ENCODE data around the gene LPP. TPM values are rescaled to one million over a fixed set of nuclear protein-coding genes. Genes with fewer than 3 reads are reported as not detected.

LPP gene
- total and polyA plus RNA-seq, 2 of the 4 experiments (the other 2 are of a cell fraction) = 16.0 to 130 TPM

DNA sequence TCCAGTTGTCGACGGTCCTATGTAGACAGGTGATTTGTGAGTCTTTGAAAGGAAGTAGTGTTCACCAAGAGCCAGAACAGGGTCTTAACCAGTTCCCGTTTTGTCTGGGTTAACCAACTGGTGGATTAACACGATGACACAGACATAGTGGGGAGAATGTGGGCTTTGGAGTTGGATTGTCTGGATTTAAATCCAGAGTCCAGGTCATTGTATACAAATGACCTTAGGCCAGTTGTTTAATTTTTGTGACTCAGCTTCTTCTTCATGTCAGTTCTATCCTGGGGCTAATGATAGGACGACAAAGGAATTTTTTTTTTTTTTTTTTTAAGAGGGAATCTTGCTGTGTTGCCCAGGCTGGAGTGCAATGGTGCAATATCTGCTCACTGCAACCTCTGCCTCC is 126.7 kb downstream of the LPP start:
- H3K27me3 ChIP-seq (ENCODE audit: control insufficient read depth, insufficient read depth, low read length) = no peaks in the 10 kb centered on the region
- no TSS peak for BruUV-seq (replicated peaks)
- H3K14ac ChIP-seq (replicated peaks; ENCODE audit: low read depth, low read length) = peak overlapping the region; percentile 69; the same call in 1 of the 2 replicates
- no peak overlapping the region for H3K4me3 ChIP-seq (ENCODE audit: insufficient read depth, low read depth, low read length)
- dilution Hi-C loops (cut with HindIII; ENCODE audit: low sequenced_read_pairs, unreplicated experiment) = no loop called here
- 0 out of 2 replicates have a peak overlapping the region, but pooled peaks have one; percentile 5 for H2BK20ac ChIP-seq (ENCODE audit: low read depth, low read length)
- DNase-seq = peak; percentile 33
- H4K91ac ChIP-seq (ENCODE audit: insufficient read depth, low read depth, low read length) = no peak overlapping the region
- intact Hi-C loops (cut with micrococcal nuclease) = no loop called here
- no peak overlapping the region for H3K18ac ChIP-seq (ENCODE audit: low read depth, low read length)
- H2AK5ac ChIP-seq (ENCODE audit: low read depth, low read length) = no peak overlapping the region; the same call in 1 of the 2 replicates
- no peak overlapping the region for H4K5ac ChIP-seq (ENCODE audit: low read depth, low read length)
- no peak overlapping the region for H2AFZ ChIP-seq (replicated peaks; ENCODE audit: low read length, poor library complexity)
- H4K20me1 ChIP-seq (ENCODE audit: insufficient read depth, low read length) = peaks cover 51% of the 10 kb centered on the region
- peak overlapping the region; percentile 20 for H2BK5ac ChIP-seq (ENCODE audit: low read depth, low read length, poor library complexity, severe bottlenecking)
- no peak overlapping the region for H2AK9ac ChIP-seq (replicated peaks; ENCODE audit: low read depth, low read length, poor library complexity)
- no peak overlapping the region for H3K27ac ChIP-seq (ENCODE audit: insufficient read depth, low read length)
- H3K4me1 ChIP-seq (ENCODE audit: control insufficient read depth, insufficient read depth, low read length) = peaks cover 24% of the 10 kb centered on the region
- H3K79me1 ChIP-seq (ENCODE audit: low read depth in 1 of 2, low read length in 2 of 2) = peaks cover 52 to 93% of the 10 kb centered on the region in 2 experiments
- no peak overlapping the region for H3K4me2 ChIP-seq (ENCODE audit: low read depth, low read length)
- H3K9me3 ChIP-seq (ENCODE audit: control insufficient read depth, insufficient read depth, low read length) = no peaks in the 10 kb centered on the region
- 100% methylated on average over 1 of the region's 5 CpGs; no CpG with 5 or more reads in 1 of the 2 experiments for WGBS, 2 experiments (ENCODE audit: extremely low coverage in 2 of 2, insufficient read length in 1 of 2)
- H3K23ac ChIP-seq (ENCODE audit: low read depth, low read length) = peak overlapping the region; percentile 26; the same call in 1 of the 2 replicates
- in situ Hi-C loops (cut with MboI; ENCODE audit: low sequenced_read_pairs) = no loop called here
- H3K9me1 ChIP-seq (ENCODE audit: insufficient read depth, low read length) = peaks cover 59% of the 10 kb centered on the region
- H3K56ac ChIP-seq (ENCODE audit: extremely low read depth, insufficient read depth, low read length) = no peak overlapping the region
- no peak; the same call in 1 of the 2 replicates for ATAC-seq (ENCODE audit: low read depth)
- 0 out of 2 replicates have a peak overlapping the region, but pooled peaks have one; percentile 18 for H2BK120ac ChIP-seq (ENCODE audit: low read depth, low read length)
- H3K36me3 ChIP-seq (ENCODE audit: control insufficient read depth, insufficient read depth, low read length) = peaks cover 4% of the 10 kb centered on the region
- CTCF ChIA-PET = no interaction called here
- POLR2A ChIA-PET (ENCODE audit: unreplicated experiment) = no interaction called here
- 0 out of 3 replicates have a peak overlapping the region, but pooled peaks have one; percentile 47 for H2BK15ac ChIP-seq (ENCODE audit: low read depth, low read length)
- no peak for TF ChIP-seq POLR2A (IDR thresholded peaks at IDR 0.05; ENCODE audit: low read depth, low read length)
- TF ChIP-seq, protein P1, sequence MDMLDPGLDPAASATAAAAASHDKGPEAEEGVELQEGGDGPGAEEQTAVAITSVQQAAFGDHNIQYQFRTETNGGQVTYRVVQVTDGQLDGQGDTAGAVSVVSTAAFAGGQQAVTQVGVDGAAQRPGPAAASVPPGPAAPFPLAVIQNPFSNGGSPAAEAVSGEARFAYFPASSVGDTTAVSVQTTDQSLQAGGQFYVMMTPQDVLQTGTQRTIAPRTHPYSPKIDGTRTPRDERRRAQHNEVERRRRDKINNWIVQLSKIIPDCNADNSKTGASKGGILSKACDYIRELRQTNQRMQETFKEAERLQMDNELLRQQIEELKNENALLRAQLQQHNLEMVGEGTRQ (IDR thresholded peaks at IDR 0.05; ENCODE audit: low read depth, low read length) = no peak
- TF ChIP-seq, protein P2, sequence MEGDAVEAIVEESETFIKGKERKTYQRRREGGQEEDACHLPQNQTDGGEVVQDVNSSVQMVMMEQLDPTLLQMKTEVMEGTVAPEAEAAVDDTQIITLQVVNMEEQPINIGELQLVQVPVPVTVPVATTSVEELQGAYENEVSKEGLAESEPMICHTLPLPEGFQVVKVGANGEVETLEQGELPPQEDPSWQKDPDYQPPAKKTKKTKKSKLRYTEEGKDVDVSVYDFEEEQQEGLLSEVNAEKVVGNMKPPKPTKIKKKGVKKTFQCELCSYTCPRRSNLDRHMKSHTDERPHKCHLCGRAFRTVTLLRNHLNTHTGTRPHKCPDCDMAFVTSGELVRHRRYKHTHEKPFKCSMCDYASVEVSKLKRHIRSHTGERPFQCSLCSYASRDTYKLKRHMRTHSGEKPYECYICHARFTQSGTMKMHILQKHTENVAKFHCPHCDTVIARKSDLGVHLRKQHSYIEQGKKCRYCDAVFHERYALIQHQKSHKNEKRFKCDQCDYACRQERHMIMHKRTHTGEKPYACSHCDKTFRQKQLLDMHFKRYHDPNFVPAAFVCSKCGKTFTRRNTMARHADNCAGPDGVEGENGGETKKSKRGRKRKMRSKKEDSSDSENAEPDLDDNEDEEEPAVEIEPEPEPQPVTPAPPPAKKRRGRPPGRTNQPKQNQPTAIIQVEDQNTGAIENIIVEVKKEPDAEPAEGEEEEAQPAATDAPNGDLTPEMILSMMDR (conservative IDR thresholded peaks at IDR 0.05; ENCODE audit: low read depth, low read length) = no peak
- no peak for TF ChIP-seq CEBPB (IDR thresholded peaks at IDR 0.05; ENCODE audit: low read depth, low read length)
- no peak for TF ChIP-seq RFX5 (IDR thresholded peaks at IDR 0.05; ENCODE audit: low read depth, low read length)
- TF ChIP-seq FOS (IDR thresholded peaks at IDR 0.05; ENCODE audit: low read depth, low read length) = no peak
- TF ChIP-seq, protein P3, sequence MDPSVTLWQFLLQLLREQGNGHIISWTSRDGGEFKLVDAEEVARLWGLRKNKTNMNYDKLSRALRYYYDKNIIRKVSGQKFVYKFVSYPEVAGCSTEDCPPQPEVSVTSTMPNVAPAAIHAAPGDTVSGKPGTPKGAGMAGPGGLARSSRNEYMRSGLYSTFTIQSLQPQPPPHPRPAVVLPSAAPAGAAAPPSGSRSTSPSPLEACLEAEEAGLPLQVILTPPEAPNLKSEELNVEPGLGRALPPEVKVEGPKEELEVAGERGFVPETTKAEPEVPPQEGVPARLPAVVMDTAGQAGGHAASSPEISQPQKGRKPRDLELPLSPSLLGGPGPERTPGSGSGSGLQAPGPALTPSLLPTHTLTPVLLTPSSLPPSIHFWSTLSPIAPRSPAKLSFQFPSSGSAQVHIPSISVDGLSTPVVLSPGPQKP (IDR thresholded peaks at IDR 0.05; ENCODE audit: borderline replicate concordance, low read depth, low read length) = no peak
- TF ChIP-seq NFE2L2 (IDR thresholded peaks at IDR 0.05; ENCODE audit: low read depth, low read length) = no peak
- peak overlapping the region in 1 of 2 experiments; percentile 39; a peak in 1 of 4 replicates for H4K8ac ChIP-seq (ENCODE audit: low read depth in 2 of 2, low read length in 2 of 2)
- peak overlapping the region; percentile 61 for H3K4ac ChIP-seq (ENCODE audit: low read depth, low read length)
- no peak overlapping the region for H3K9ac ChIP-seq (ENCODE audit: low read depth, low read length)
